ENCODE results near the gene DHX15. TPM values are rescaled to one million over a fixed set of nuclear protein-coding genes. Genes with fewer than 3 reads are reported as not detected.

DHX15 gene
- total RNA-seq, 6 experiments from 2014 or later = 26.4 to 56.3 (median 42.1) TPM

- no peak for DNase-seq
- no peak for TF ChIP-seq CTCF (IDR thresholded peaks at IDR 0.05)
- no peak for TF ChIP-seq POLR2A (IDR thresholded peaks at IDR 0.05)
- peaks cover 0 to under 1% (median 0%) of the 10 kb centered on the region in 4 donors for H3K36me3 ChIP-seq
- no peaks in the 10 kb centered on the region for H3K9me3 ChIP-seq
- no peak overlapping the region for H3K4me3 ChIP-seq
- H3K27me3 ChIP-seq = no peaks in the 10 kb centered on the region
- intact Hi-C loops (cut with DNase I) = no loop called here
- no peak overlapping the region for H3K27ac ChIP-seq
- ATAC-seq = no peak
- WGBS (ENCODE audit: insufficient coverage, low coverage, low lambda C conversion rate, missing lambda C conversion rate) = 67% methylated on average over 2 of the region's 2 CpGs
- H3K4me1 ChIP-seq = peaks cover 0 to 22% (median 2%) of the 10 kb centered on the region in 4 donors
These were observed 24.5 kb downstream of the DHX15 start for GRCh38 chr4:24559889-24560288.

GRCh38 chr4:24559032-24559821, 25.1 kb downstream of the DHX15 start:
- intact Hi-C loops (cut with DNase I) = no loop called here

GRCh38 chr4:24557026-24558025, 27.0 kb downstream of the DHX15 start:
- intact Hi-C loops (cut with DNase I) = no loop called here
- ATAC-seq = peak in 2 of 4 donors; percentile 26 to 83
- 53% methylated on average over 7 of the region's 8 CpGs for WGBS (ENCODE audit: insufficient coverage, low coverage, low lambda C conversion rate, missing lambda C conversion rate)
- no peak for DNase-seq
- H3K27me3 ChIP-seq = no peaks in the 10 kb centered on the region
- no peak overlapping the region for H3K27ac ChIP-seq
- H3K36me3 ChIP-seq = peaks cover 0 to 15% (median 4%) of the 10 kb centered on the region in 4 donors
- H3K9me3 ChIP-seq = no peaks in the 10 kb centered on the region
- no peak overlapping the region for H3K4me3 ChIP-seq
- H3K4me1 ChIP-seq = peaks cover 0 to 24% (median 2%) of the 10 kb centered on the region in 4 donors
- no peak for TF ChIP-seq CTCF (IDR thresholded peaks at IDR 0.05)
- TF ChIP-seq POLR2A (IDR thresholded peaks at IDR 0.05) = no peak

More at GRCh38 chr4:24559032-24559821, 25.1 kb downstream of the DHX15 start:
- peaks cover 0 to 20% (median 2%) of the 10 kb centered on the region in 4 donors for H3K4me1 ChIP-seq
- H3K9me3 ChIP-seq = no peaks in the 10 kb centered on the region
- no peaks in the 10 kb centered on the region for H3K27me3 ChIP-seq
- DNase-seq (no peak), ATAC-seq (no peak)
- H3K4me3 ChIP-seq = no peak overlapping the region
- H3K36me3 ChIP-seq = peaks cover 0 to 7% (median 3%) of the 10 kb centered on the region in 4 donors
- no peak for TF ChIP-seq CTCF (IDR thresholded peaks at IDR 0.05)
- TF ChIP-seq POLR2A (IDR thresholded peaks at IDR 0.05) = no peak
- 44% methylated on average over 2 of the region's 3 CpGs for WGBS (ENCODE audit: insufficient coverage, low coverage, low lambda C conversion rate, missing lambda C conversion rate)
- no peak overlapping the region for H3K27ac ChIP-seq

GRCh38 chr4:24551492-24552289, 32.7 kb downstream of the DHX15 start:
- Histone ChIP-seq H3K36me3 (peaks cover 0 to 24% (median 7%) of the 10 kb centered on the region in 4 donors), H3K4me3 (no peak overlapping the region), H3K4me1 (peaks cover 0 to 11% (median 0%) of the 10 kb centered on the region in 4 donors), H3K9me3 (no peaks in the 10 kb centered on the region), H3K27me3 (no peaks in the 10 kb centered on the region), H3K27ac (peak overlapping the region in 1 of 3 donors; percentile 27)
- TF ChIP-seq CTCF (IDR thresholded peaks at IDR 0.05) (peak; percentile 18 to 47 (median 41)), POLR2A (IDR thresholded peaks at IDR 0.05) (no peak)
- ATAC-seq (peak in 3 of 4 donors; percentile 30 to 65 (median 65)), DNase-seq (no peak)
- intact Hi-C loops (cut with DNase I) = no loop called here
- WGBS (ENCODE audit: insufficient coverage, low coverage, low lambda C conversion rate, missing lambda C conversion rate) = 68% methylated on average over 2 of the region's 2 CpGs

Measured in right lobe of liver (tissue), 6 donors.